NT2/D1 (cell line): ENCODE data around the gene EMID1.

ENCODE experiments used
- SUZ12 ChIP-seq: IDR thresholded peaks from 2 replicates; pipeline ENCODE4 v1.6.1; 2011; ENCODE audit not compliant: insufficient read length, insufficient read depth; ENCODE audit errors: extremely low read depth
- YY1 ChIP-seq: IDR thresholded peaks from 2 replicates; pipeline ENCODE4 v1.6.1; 2011; ENCODE audit not compliant: insufficient read length, insufficient read depth
- ZNF274 ChIP-seq: IDR thresholded peaks from 2 replicates; pipeline ENCODE4 v1.6.1; 2011; ENCODE audit warnings: mild to moderate bottlenecking, low read depth, low read length

DNA sequence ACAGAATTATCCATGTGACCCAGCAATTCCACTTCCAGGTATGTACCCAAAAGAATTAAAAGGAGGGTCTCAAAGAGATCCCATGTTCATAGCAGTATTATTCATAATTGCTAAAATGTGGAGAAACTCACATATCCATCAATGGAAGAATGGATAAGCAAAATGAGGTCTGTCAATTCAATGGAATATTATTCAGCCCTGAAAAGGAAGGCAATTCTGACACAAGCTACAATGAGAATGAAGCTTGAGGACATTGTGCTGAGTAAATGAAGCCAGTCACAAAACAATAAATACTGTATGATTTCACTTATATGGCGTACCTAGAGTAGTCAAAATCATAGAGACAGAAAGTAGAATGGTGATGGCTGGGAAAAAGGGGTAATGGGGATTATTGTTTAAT, 19.4 kb upstream of the EMID1 start:
- TF ChIP-seq ZNF274 (no peak), SUZ12 (no peak), YY1 (no peak)
